Neutrophil (primary cell): ENCODE measurements around the gene TNS4.

ENCODE experiments used
- H3K27ac ChIP-seq: fragments of 200-600 bp; sonication (generic); 2 replicates; pipeline ENCODE4 v1.5.1; 2016; ENCODE audit warnings: mild to moderate bottlenecking, moderate library complexity
- H3K27me3 ChIP-seq: fragments of 200-600 bp; sonication (generic); 2 replicates; pipeline ENCODE4 v1.6.0; 2016; ENCODE audit warnings: mild to moderate bottlenecking
- H3K36me3 ChIP-seq: fragments of 200-600 bp; sonication (generic); 2 replicates; pipeline ENCODE4 v1.5.1; 2017
- H3K4me1 ChIP-seq, 2 experiments: fragments of 200-600 bp in 1 of 2; sonication (generic) in 1 of 2; 1 replicate in 1 of 2; 2 replicates in 1 of 2; pipeline versions ENCODE4 v1.5.1 to v1.6.1; 2013 to 2016; ENCODE audit warnings: low read depth in 1 of 2, low read length in 1 of 2, mild to moderate bottlenecking in 1 of 2, moderate library complexity in 1 of 2; ENCODE audit not compliant: control insufficient read depth in 1 of 2, insufficient read depth in 1 of 2
- H3K4me3 ChIP-seq, 2 experiments: fragments of 200-600 bp in 1 of 2; sonication (generic) in 1 of 2; 1 replicate in 1 of 2; 2 replicates in 1 of 2; pipeline ENCODE4 v1.5.1; 2013 to 2016; ENCODE audit warnings: low read depth in 1 of 2, low read length in 1 of 2, mild to moderate bottlenecking in 1 of 2, moderate library complexity in 1 of 2
- H3K9me3 ChIP-seq: fragments of 200-600 bp; sonication (generic); 2 replicates; pipeline ENCODE4 v1.5.1; 2016
- CTCF ChIP-seq: fragments of 200-600 bp; sonication (generic); IDR thresholded peaks from 2 replicates; pipeline ENCODE4 v1.5.1; 2016; ENCODE audit warnings: antibody characterized with exemption

Gene TNS4, protein sequence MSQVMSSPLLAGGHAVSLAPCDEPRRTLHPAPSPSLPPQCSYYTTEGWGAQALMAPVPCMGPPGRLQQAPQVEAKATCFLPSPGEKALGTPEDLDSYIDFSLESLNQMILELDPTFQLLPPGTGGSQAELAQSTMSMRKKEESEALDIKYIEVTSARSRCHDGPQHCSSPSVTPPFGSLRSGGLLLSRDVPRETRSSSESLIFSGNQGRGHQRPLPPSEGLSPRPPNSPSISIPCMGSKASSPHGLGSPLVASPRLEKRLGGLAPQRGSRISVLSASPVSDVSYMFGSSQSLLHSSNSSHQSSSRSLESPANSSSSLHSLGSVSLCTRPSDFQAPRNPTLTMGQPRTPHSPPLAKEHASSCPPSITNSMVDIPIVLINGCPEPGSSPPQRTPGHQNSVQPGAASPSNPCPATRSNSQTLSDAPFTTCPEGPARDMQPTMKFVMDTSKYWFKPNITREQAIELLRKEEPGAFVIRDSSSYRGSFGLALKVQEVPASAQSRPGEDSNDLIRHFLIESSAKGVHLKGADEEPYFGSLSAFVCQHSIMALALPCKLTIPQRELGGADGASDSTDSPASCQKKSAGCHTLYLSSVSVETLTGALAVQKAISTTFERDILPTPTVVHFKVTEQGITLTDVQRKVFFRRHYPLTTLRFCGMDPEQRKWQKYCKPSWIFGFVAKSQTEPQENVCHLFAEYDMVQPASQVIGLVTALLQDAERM

GRCh38 chr17:40501499-40501911 is at the start of gene TNS4:
TSS of gene TNS4 (minus strand) at chr17:40501623. CDS start at chr17:40496425, 5,198 bp downstream.
- H3K4me3 ChIP-seq, result no peak within 1 kb of the TSS

GRCh38 chr17:40550608-40551007 is 49.2 kb upstream of the TNS4 start:
- TF ChIP-seq CTCF, result no peak
- Histone ChIP-seq H3K27me3 (peaks cover 21% of the 10 kb centered on the region), H3K36me3 (no peaks in the 10 kb centered on the region), H3K27ac (no peak overlapping the region), H3K9me3 (no peaks in the 10 kb centered on the region), H3K4me1 (peaks cover 0 to 7% of the 10 kb centered on the region in 2 experiments), H3K4me3 (no peak overlapping the region)

More at GRCh38 chr17:40501499-40501911, at the start of gene TNS4:
- no peaks in the 10 kb centered on the region for H3K4me1 ChIP-seq
- no peak within 1 kb of the TSS for H3K27ac ChIP-seq
- peaks cover 66% of the 10 kb centered on the region for H3K27me3 ChIP-seq
- H3K36me3 ChIP-seq, result no peaks in the 10 kb centered on the region
- no peaks in the 10 kb centered on the region for H3K9me3 ChIP-seq
- no peak for TF ChIP-seq CTCF

GRCh38 chr17:40548982-40549685 is 47.7 kb upstream of the TNS4 start:
- no peak overlapping the region for H3K4me3 ChIP-seq
- no peaks in the 10 kb centered on the region for H3K36me3 ChIP-seq
- no peaks in the 10 kb centered on the region for H3K9me3 ChIP-seq
- no peak for TF ChIP-seq CTCF
- H3K27ac ChIP-seq, result no peak overlapping the region
- H3K4me1 ChIP-seq, result peaks cover 0 to 5% of the 10 kb centered on the region in 2 experiments
- H3K27me3 ChIP-seq, result peaks cover 10% of the 10 kb centered on the region

GRCh38 chr17:40548491-40548981 is 47.1 kb upstream of the TNS4 start:
- Histone ChIP-seq H3K27ac (no peak overlapping the region), H3K4me3 (no peak overlapping the region), H3K36me3 (no peaks in the 10 kb centered on the region), H3K27me3 (peaks cover 10% of the 10 kb centered on the region), H3K9me3 (no peaks in the 10 kb centered on the region), H3K4me1 (no peaks in the 10 kb centered on the region)
- no peak for TF ChIP-seq CTCF

DNA sequence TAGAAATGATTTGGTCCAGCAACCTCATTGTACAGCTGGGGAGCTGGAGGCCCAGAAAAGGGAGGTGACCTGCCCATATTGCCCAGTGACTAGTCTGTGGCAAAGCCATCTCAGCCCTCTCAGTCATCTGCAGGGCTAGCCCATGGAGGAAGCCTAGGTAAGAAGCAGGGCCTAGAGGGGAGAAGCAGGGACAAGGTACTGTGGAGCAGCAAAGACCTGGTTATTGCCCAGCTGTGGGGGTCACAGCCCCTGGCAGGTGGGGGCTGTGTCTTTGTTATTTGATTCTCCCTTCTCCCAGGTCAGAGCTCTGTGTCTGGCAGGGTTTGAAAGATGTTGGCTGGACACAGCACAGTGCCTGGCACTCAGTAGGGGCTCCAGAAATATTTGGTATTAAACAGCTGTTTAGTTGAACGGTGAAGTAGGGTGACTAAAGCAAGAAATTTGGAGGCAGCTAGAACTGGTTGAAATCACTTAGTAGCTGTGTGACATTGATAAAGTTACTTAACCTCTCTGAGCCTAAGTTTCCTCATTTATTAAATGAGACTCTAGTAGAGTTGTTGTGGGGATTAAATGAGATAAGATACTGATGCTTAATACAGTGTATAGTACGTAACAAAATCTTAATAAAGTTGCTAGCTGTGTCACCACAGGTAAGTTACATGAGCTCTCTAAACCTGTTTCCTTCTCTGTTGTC is 46.5 kb upstream of the TNS4 start:
- H3K4me3 ChIP-seq, result no peak overlapping the region
- H3K4me1 ChIP-seq, result no peaks in the 10 kb centered on the region
- no peaks in the 10 kb centered on the region for H3K36me3 ChIP-seq
- H3K27me3 ChIP-seq, result peaks cover 10% of the 10 kb centered on the region
- no peaks in the 10 kb centered on the region for H3K9me3 ChIP-seq
- no peak for TF ChIP-seq CTCF
- H3K27ac ChIP-seq, result no peak overlapping the region
